Esophagus squamous epithelium (tissue), 4 donors: Measurements from ENCODE around the gene SHC1.

Source experiments
- CTCF ChIP-seq, 6 experiments: fragments of 450-650 bp in 4 of 6; fragments of 200-600 bp in 2 of 6; sonication (generic) in 2 of 6; IDR thresholded peaks; one replicate each; pipeline ENCODE4 v1.5.1; 2016 to 2019; ENCODE audit warnings: antibody characterized with exemption in 6 of 6, mild to moderate bottlenecking in 4 of 6, moderate library complexity in 4 of 6
- POLR2A ChIP-seq, 4 donors: fragments of 450-650 bp; IDR thresholded peaks; one replicate each; pipeline ENCODE4 v1.6.1; 2017; ENCODE audit warnings: antibody characterized with exemption in 4 of 4, mild to moderate bottlenecking in 4 of 4, moderate library complexity in 3 of 4

- TF ChIP-seq POLR2A (IDR thresholded peaks at IDR 0.05) = no peak
- no peak for TF ChIP-seq CTCF (IDR thresholded peaks at IDR 0.05)
Measured at GRCh38 chr1:154971341-154971998, 923 bp upstream of the SHC1 start.
